Right lobe of liver (tissue), 6 donors: ENCODE data around the gene ACO2. TPM values are rescaled to one million over a fixed set of nuclear protein-coding genes. Genes with fewer than 3 reads are reported as not detected.

Source experiments
- ATAC-seq, 4 donors: fragments of 200-7000 bp; cut with Tn5 transposase; one replicate each; pipeline ENCODE4 v1.9.1; 2020; ENCODE audit warnings: mild to moderate bottlenecking in 4 of 4, moderate library complexity in 4 of 4
- DNase-seq, 3 donors: peaks; one replicate each; pipeline ENCODE4 v3.0.0-alpha.2; 2020
- H3K27ac ChIP-seq, 3 donors: fragments of 200-600 bp; one replicate each; pipeline ENCODE4 v1.8.0; 2022
- H3K27me3 ChIP-seq, 2 donors: fragments of 200-600 bp; one replicate each; pipeline ENCODE4 v1.8.0; 2022
- H3K36me3 ChIP-seq, 4 donors: fragments of 200-600 bp; sonication (generic) in 1 of 4; one replicate each; pipeline versions ENCODE4 v1.5.1 to v1.8.0; 2017 to 2022; ENCODE audit warnings: control low read depth in 1 of 4
- H3K4me1 ChIP-seq, 4 donors: fragments of 200-600 bp; sonication (generic) in 1 of 4; one replicate each; pipeline versions ENCODE4 v1.5.1 to v1.8.0; 2017 to 2022; ENCODE audit warnings: control low read depth in 1 of 4
- H3K4me3 ChIP-seq, 3 donors: fragments of 200-600 bp; one replicate each; pipeline ENCODE4 v1.8.0; 2022
- H3K9me3 ChIP-seq, 4 donors: fragments of 200-600 bp; sonication (generic) in 1 of 4; one replicate each; pipeline versions ENCODE4 v1.5.1 to v1.8.0; 2017 to 2022; ENCODE audit warnings: control low read depth in 1 of 4
- POLR2A ChIP-seq: fragments of 450-650 bp; IDR thresholded peaks from one replicate; pipeline ENCODE4 v1.6.1; 2017; ENCODE audit warnings: antibody characterized with exemption, mild to moderate bottlenecking
- WGBS: methylation state at CpG from one replicate; pipeline ENCODE4 v1.1.6; 2018; ENCODE audit warnings: low coverage, low lambda C conversion rate; ENCODE audit not compliant: insufficient coverage; ENCODE audit errors: missing lambda C conversion rate; 5-methylcytosine and 5-hydroxymethylcytosine counted together
- intact Hi-C, 2 donors: fragments of 100-400 bp; cut with DNase I; formaldehyde crosslinking; loops; one replicate each; pipeline versions ENCODE4 v1.11.2 to v1.14.1; 2022
- total RNA-seq, 6 experiments: library from RNA; depleted of rRNA in 2 of 6; stranded (reverse); fragments of >200 nt in 2 of 6; fragmentation: NEBNext Ultra II Directional in 3 of 6; extraction: Animal tissue kit (Norgen Biotek cat#: 25700) in 3 of 6; gene quantifications; one replicate each; pipeline versions ENCODE4 v1.1.0 to v1.2.4, GENCODE V29; 2016 to 2023
- TF ChIP-seq, protein P1 (sequence below), 4 donors: fragments of 200-600 bp in 3 of 4; fragments of 450-650 bp in 1 of 4; IDR thresholded peaks; one replicate each; pipeline versions ENCODE4 v1.5.1 to v1.8.0; 2016 to 2022; ENCODE audit warnings: antibody characterized with exemption in 4 of 4, mild to moderate bottlenecking in 2 of 4
- donor health status: DM: no; HTN: yes; CAD: no.
- donor health status: DM: no; HTN: no; CAD: no.
- donor health status: DM: no; HTN: no; CAD: no.
- donor health status: DM: no; HTN: yes; CAD: no.
- donor health status: DM: no; HTN: yes; CAD: no.

Gene ACO2
- total RNA-seq, 6 experiments from 2014 or later = 62.6 to 135 (median 66.8) TPM

DNA sequence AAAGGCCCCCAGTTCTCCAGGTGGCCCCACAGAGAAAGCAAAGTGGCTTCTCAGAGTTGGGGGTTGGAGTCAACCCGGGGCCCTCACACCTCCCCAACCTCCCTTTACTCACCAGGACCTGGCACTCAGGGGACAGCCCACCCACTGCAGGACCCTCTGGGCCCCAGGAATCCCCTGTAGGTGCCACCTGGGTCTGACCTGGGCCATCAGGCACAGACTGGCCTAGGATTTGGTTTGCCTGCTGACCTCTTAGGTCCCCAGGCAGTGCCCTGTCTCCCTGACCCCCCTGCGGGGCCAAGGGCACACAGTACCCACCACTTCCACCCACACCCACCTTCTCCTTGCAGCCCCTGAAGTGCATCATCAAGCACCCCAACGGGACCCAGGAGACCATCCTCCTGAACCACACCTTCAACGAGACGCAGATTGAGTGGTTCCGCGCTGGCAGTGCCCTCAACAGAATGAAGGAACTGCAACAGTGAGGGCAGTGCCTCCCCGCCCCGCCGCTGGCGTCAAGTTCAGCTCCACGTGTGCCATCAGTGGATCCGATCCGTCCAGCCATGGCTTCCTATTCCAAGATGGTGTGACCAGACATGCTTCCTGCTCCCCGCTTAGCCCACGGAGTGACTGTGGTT is 59.3 kb downstream of the ACO2 start:
- H3K27me3 ChIP-seq = no peaks in the 10 kb centered on the region
- no peak overlapping the region for H3K27ac ChIP-seq
- H3K36me3 ChIP-seq = peaks cover 0 to 68% (median 19%) of the 10 kb centered on the region in 4 donors
- TF ChIP-seq POLR2A = no peak
- TF ChIP-seq, protein P1, sequence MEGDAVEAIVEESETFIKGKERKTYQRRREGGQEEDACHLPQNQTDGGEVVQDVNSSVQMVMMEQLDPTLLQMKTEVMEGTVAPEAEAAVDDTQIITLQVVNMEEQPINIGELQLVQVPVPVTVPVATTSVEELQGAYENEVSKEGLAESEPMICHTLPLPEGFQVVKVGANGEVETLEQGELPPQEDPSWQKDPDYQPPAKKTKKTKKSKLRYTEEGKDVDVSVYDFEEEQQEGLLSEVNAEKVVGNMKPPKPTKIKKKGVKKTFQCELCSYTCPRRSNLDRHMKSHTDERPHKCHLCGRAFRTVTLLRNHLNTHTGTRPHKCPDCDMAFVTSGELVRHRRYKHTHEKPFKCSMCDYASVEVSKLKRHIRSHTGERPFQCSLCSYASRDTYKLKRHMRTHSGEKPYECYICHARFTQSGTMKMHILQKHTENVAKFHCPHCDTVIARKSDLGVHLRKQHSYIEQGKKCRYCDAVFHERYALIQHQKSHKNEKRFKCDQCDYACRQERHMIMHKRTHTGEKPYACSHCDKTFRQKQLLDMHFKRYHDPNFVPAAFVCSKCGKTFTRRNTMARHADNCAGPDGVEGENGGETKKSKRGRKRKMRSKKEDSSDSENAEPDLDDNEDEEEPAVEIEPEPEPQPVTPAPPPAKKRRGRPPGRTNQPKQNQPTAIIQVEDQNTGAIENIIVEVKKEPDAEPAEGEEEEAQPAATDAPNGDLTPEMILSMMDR (IDR thresholded peaks at IDR 0.05) = no peak
- intact Hi-C loops = no loop called here
- no peak overlapping the region for H3K4me3 ChIP-seq
- no peaks in the 10 kb centered on the region for H3K9me3 ChIP-seq
- H3K4me1 ChIP-seq = peaks cover 0 to 35% (median 16%) of the 10 kb centered on the region in 4 donors
- no peak for DNase-seq
- ATAC-seq = no peak
- WGBS = 82% methylated on average over 4 of the region's 16 CpGs

DNA sequence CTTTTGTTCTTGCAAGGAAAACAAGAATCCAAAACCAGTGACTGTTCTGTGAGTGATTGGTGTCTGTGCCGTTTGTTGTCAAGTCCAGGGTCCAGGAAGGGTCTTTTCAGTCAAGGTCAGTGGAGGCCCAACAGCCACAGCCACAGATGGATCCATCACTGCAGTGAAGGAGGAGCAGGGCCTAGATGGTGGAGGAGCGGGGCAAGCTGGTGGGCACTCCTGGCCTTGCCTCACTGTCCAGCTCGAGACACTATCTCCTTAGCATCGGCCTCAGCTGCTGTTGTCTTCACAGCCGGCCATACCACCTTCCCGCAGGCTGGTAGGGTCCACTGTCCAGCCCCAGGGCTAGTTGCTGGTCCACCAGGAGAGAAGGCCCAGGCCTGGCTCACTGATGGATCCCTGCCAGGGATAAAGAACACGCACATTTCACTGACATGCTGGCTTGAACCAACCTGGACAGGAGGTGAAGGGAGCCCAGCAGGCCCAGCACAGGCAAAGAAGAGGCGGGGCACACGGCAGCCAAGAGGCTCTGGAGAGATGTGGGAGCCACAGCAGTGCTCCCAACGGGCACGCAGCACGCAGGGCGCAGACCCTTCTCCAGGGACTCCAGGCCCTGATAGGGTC is 60.1 kb downstream of the ACO2 start:
- 41% methylated on average over 2 of the region's 13 CpGs for WGBS
- H3K27me3 ChIP-seq = no peaks in the 10 kb centered on the region
- DNase-seq = no peak
- H3K27ac ChIP-seq = no peak overlapping the region
- intact Hi-C loops = no loop called here
- ATAC-seq = no peak
- TF ChIP-seq, protein P1 (IDR thresholded peaks at IDR 0.05) = no peak
- no peak for TF ChIP-seq POLR2A
- H3K36me3 ChIP-seq = peaks cover 0 to 69% (median 19%) of the 10 kb centered on the region in 4 donors
- H3K9me3 ChIP-seq = no peaks in the 10 kb centered on the region
- H3K4me1 ChIP-seq = peaks cover 0 to 27% (median 12%) of the 10 kb centered on the region in 4 donors
- H3K4me3 ChIP-seq = no peak overlapping the region

DNA sequence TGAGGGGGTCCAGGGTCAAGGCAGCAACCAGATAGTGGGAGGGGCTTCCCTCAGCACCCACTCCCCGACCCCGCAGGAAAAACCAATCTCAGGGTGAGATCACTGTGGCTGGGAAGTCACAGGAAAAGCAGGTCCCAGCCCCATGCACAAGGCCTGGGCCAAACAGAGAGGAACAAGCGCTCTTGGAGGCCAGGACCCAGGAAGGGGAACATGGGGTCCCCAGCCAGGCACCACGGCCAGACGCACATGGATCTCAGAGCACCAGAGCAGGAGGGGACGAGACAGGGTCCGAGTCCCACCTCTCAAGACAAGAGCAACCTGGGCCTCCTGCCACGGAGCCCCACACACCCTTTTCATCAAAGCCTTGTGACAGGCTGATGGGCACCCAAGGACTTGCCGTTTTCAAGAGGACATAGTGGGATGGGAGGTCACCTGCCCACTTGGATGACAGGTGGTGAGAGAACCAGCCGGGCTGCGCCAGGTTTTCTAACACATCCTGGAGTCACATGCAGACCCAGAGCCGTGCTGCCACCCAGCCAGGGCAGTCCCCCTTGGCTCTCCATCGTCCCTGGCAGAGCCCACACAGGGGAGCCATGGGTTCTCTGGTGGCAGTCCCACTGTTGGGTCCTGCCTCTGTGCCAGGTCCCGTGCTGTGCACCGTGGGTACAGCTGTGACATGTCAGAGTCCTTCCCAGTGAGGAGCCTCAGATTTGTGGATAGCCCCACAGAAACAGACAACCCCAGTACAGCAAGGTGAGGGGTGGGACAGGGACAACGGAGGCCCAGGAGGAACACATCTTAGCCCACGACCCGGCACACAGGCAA is 62.2 kb downstream of the ACO2 start:
- Histone ChIP-seq H3K27ac (no peak overlapping the region), H3K9me3 (no peaks in the 10 kb centered on the region), H3K4me3 (no peak overlapping the region), H3K27me3 (no peaks in the 10 kb centered on the region), H3K4me1 (peaks cover 0 to 6% (median 3%) of the 10 kb centered on the region in 4 donors), H3K36me3 (peaks cover 0 to 62% (median 16%) of the 10 kb centered on the region in 4 donors)
- TF ChIP-seq POLR2A = no peak
- TF ChIP-seq, protein P1 (IDR thresholded peaks at IDR 0.05) = no peak
- WGBS = 88% methylated on average over 3 of the region's 18 CpGs
- intact Hi-C loops = no loop called here
- DNase-seq (no peak), ATAC-seq (no peak)

DNA sequence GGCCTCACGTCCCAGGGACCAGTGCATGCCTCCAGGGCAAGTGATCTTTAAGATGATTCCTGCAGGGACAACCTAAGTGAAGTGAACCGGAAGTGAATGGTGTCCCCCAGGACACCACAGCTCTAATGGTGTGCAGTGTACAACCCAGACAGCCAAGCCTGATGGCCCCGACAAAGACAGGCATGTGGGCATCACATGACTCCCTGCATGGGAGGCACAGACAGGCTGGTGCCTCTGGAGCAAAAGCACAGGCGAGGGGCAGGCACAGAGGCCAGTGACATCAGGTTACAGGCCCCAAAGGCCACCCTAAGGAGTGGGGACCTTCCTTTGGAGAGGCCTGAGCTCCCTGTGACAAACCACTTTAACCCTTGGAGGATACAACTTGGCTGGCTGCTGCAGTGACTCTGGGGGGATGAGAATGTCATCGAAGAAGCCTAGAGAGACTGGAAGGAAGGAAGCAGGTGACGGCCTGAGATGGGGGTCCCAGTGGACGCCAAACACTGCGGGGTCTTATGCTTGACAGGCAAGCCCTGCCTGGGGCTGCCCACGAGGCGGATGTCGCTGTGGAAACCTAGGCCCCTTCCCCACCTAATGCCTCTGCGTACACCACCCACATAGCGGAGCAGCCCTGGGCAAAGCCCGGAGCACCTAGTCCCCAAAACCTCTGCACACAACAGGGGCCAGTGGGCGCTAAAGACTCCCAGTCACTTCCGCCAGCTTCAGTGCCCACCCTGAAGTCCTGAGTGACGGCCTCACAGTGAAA is 63.0 kb downstream of the ACO2 start:
- Histone ChIP-seq H3K4me3 (no peak overlapping the region), H3K9me3 (no peaks in the 10 kb centered on the region), H3K27me3 (no peaks in the 10 kb centered on the region), H3K27ac (no peak overlapping the region), H3K36me3 (peaks cover 0 to 54% (median 12%) of the 10 kb centered on the region in 4 donors), H3K4me1 (peaks cover 0 to 3% (median 0%) of the 10 kb centered on the region in 4 donors)
- no peak for ATAC-seq
- TF ChIP-seq POLR2A = no peak
- TF ChIP-seq, protein P1 (IDR thresholded peaks at IDR 0.05) = no peak
- intact Hi-C loops = no loop called here
- DNase-seq = no peak
- WGBS = 72% methylated on average over 8 of the region's 17 CpGs
